B cell (primary cell): ENCODE measurements around the gene CATSPERE. TPM values are rescaled to one million over a fixed set of nuclear protein-coding genes. Genes with fewer than 3 reads are reported as not detected.

Source experiments
- ATAC-seq: fragments of 200-7000 bp; cut with Tn5 transposase; one replicate; pipeline ENCODE4 v1.10.0; 2021; ENCODE audit warnings: low read depth, mild to moderate bottlenecking, moderate number of reproducible peaks, moderate library complexity
- CTCF ChIA-PET: fragments of 350-600 bp; sonication (Branson Sonifier 250); formaldehyde crosslinking; loops from one replicate; lab custom pipeline; 2021; ENCODE audit warnings: antibody characterized with exemption, inconsistent platforms; lab: Charles Lee
- POLR2A ChIA-PET: fragments of 350-600 bp; sonication (Branson Sonifier 250); formaldehyde crosslinking; loops from one replicate; lab custom pipeline; 2021; ENCODE audit warnings: antibody characterized with exemption; lab: Charles Lee
- DNase-seq: peaks from one replicate; pipeline ENCODE4 v3.0.0; 2013
- H2AFZ ChIP-seq: 2 replicates; pipeline ENCODE4 v1.6.1; 2012; ENCODE audit warnings: mild to moderate bottlenecking, low read depth, low read length; ENCODE audit not compliant: insufficient read depth, poor library complexity, severe bottlenecking
- H3K27ac ChIP-seq, 2 donors: 1 replicate in 1 of 2; 2 replicates in 1 of 2; pipeline ENCODE4 v1.5.1; 2012 to 2013; ENCODE audit warnings: low read length in 2 of 2, mild to moderate bottlenecking in 2 of 2, moderate library complexity in 1 of 2
- H3K27me3 ChIP-seq, 4 experiments: fragments of 200-600 bp in 1 of 4; sonication (generic) in 1 of 4; replicated peaks in 1 of 4; 1 replicate in 2 of 4; 2 replicates in 2 of 4; pipeline versions ENCODE4 v1.6.1 to v1.7.0; 2013 to 2016; ENCODE audit warnings: low read length in 3 of 4, mild to moderate bottlenecking in 2 of 4, mixed read lengths in 1 of 4, moderate library complexity in 1 of 4; ENCODE audit not compliant: insufficient read depth in 4 of 4, control insufficient read depth in 3 of 4; ENCODE audit errors: control extremely low read depth in 1 of 4
- H3K36me3 ChIP-seq, 2 experiments: replicated peaks in 1 of 2; 1 replicate in 1 of 2; 2 replicates in 1 of 2; pipeline versions ENCODE4 v1.6.1 to v1.7.1; 2013; ENCODE audit warnings: low read length in 1 of 2; ENCODE audit not compliant: insufficient read depth in 2 of 2, control insufficient read depth in 1 of 2; ENCODE audit errors: control extremely low read depth in 1 of 2, extremely low read depth in 1 of 2
- H3K4me1 ChIP-seq, 2 donors: fragments of 200-600 bp in 1 of 2; sonication (generic) in 1 of 2; 1 replicate in 1 of 2; 2 replicates in 1 of 2; pipeline versions ENCODE4 v1.5.1 to v1.6.1; 2013 to 2017; ENCODE audit warnings: low read length in 2 of 2; ENCODE audit not compliant: control insufficient read depth in 2 of 2, insufficient read depth in 2 of 2
- H3K4me2 ChIP-seq: replicated peaks from 2 replicates; pipeline ENCODE3; 2012; ENCODE audit warnings: mild to moderate bottlenecking, low read depth, low read length; ENCODE audit not compliant: poor library complexity, severe bottlenecking
- H3K4me3 ChIP-seq, 5 experiments: fragments of 200-600 bp in 1 of 5; sonication (generic) in 1 of 5; 1 replicate in 3 of 5; 2 replicates in 2 of 5; pipeline versions ENCODE4 v1.5.1 to v1.7.0; 2011 to 2016; ENCODE audit warnings: low read length in 4 of 5, mild to moderate bottlenecking in 4 of 5, low read depth in 2 of 5, control low read depth in 1 of 5, moderate library complexity in 1 of 5; ENCODE audit not compliant: insufficient read depth in 1 of 5; ENCODE audit errors: control extremely low read depth in 1 of 5, extremely low read depth in 1 of 5
- H3K79me2 ChIP-seq: fragments of 200-600 bp; sonication (generic); one replicate; pipeline ENCODE4 v1.6.0; 2016; ENCODE audit warnings: low read length; ENCODE audit not compliant: control insufficient read depth, insufficient read depth
- H3K9ac ChIP-seq: fragments of 200-600 bp; sonication (generic); 2 replicates; pipeline ENCODE4 v1.6.1; 2017; ENCODE audit warnings: mild to moderate bottlenecking, low read length, moderate library complexity
- H3K9me3 ChIP-seq, 3 donors: one replicate each; pipeline versions ENCODE4 v1.6.1 to v1.7.1; 2013; ENCODE audit warnings: low read length in 2 of 3; ENCODE audit not compliant: control insufficient read depth in 2 of 3, insufficient read depth in 1 of 3; ENCODE audit errors: control extremely low read depth in 1 of 3
- H4K20me1 ChIP-seq: 2 replicates; pipeline ENCODE4 v1.6.0; 2012; ENCODE audit warnings: mild to moderate bottlenecking, low read length; ENCODE audit not compliant: insufficient read depth, control insufficient read depth, poor library complexity, severe bottlenecking
- H3K27ac Mint-ChIP-seq: one replicate; pipeline ENCODE4 v1.8.0; 2021; ENCODE audit warnings: mixed read lengths
- H3K27me3 Mint-ChIP-seq: one replicate; pipeline ENCODE4 v1.8.0; 2021; ENCODE audit warnings: mixed read lengths
- H3K4me1 Mint-ChIP-seq: one replicate; pipeline ENCODE4 v1.8.0; 2021; ENCODE audit warnings: mixed read lengths
- H3K4me3 Mint-ChIP-seq: one replicate; pipeline ENCODE4 v1.8.0; 2021; ENCODE audit warnings: mixed read lengths
- H3K9me3 Mint-ChIP-seq: one replicate; pipeline ENCODE4 v1.8.0; 2022; ENCODE audit warnings: mixed read lengths; ENCODE audit not compliant: insufficient read depth
- CTCF ChIP-seq: fragments of 200-600 bp; IDR thresholded peaks from one replicate; pipeline ENCODE4 v1.8.0; 2022; ENCODE audit warnings: antibody characterized with exemption, mild to moderate bottlenecking
- EZH2 ChIP-seq: IDR thresholded peaks from 2 replicates; pipeline ENCODE4 v1.6.1; 2012; ENCODE audit warnings: borderline replicate concordance, low read depth, mild to moderate bottlenecking, moderate library complexity, low read length; ENCODE audit not compliant: insufficient read depth, poor library complexity, severe bottlenecking
- WGBS: methylation state at CpG from one replicate; pipeline ENCODE4 v1.1.5; 2013; ENCODE audit warnings: missing lambda C conversion rate; ENCODE audit not compliant: insufficient coverage; 5-methylcytosine and 5-hydroxymethylcytosine counted together
- intact Hi-C: fragments of 100-400 bp; cut with micrococcal nuclease; formaldehyde crosslinking; loops from one replicate; pipeline ENCODE4 v1.10.0; 2022
- polyA plus RNA-seq: library from polyadenylated mRNA; depleted of rRNA; stranded (reverse); fragments of >200 nt; gene quantifications from 2 replicates; pipeline ENCODE4 v1.2.3, GENCODE V29; 2012
- total RNA-seq, 2 donors: library from RNA; stranded (reverse); fragments of 120-200 nt in 1 of 2; gene quantifications; 1 replicate in 1 of 2; 2 replicates in 1 of 2; pipeline versions ENCODE4 v1.2.3 to v1.2.4, GENCODE V29; 2013 to 2022

The CATSPERE gene
- total and polyA plus RNA-seq, 2 donors (not counting 1 experiment from before 2014, with no cell fraction given): 0.82 to 3.1 TPM

- intact Hi-C loops: no loop called here
- TF ChIP-seq EZH2 (no peak), CTCF (no peak)
- Histone ChIP-seq H3K4me2 (no peak overlapping the region), H3K36me3 (no peaks in the 10 kb centered on the region), H3K27me3 (no peaks in the 10 kb centered on the region), H3K4me3 (no peak overlapping the region), H2AFZ (no peak overlapping the region), H3K27ac (no peak overlapping the region), H3K79me2 (peaks cover 49% of the 10 kb centered on the region), H3K4me1 (peaks cover 28 to 32% of the 10 kb centered on the region in 2 donors), H4K20me1 (peaks cover 33% of the 10 kb centered on the region), H3K9ac (no peak overlapping the region), H3K9me3 (no peaks in the 10 kb centered on the region)
- Mint-ChIP-seq H3K27me3 (no peaks in the 10 kb centered on the region), H3K4me1 (peaks cover 15% of the 10 kb centered on the region), H3K9me3 (no peaks in the 10 kb centered on the region), H3K4me3 (no peak overlapping the region), H3K27ac (no peak overlapping the region)
- DNase-seq: no peak
- WGBS: no CpG with 5 or more reads among the region's 2 CpGs
- ChIA-PET POLR2A (no interaction called here), CTCF (no interaction called here)
- no peak for ATAC-seq
Measured at GRCh38 chr1:244667797-244668196, 206.7 kb downstream of the CATSPERE start.

GRCh38 chr1:244672946-244673682 is 212.0 kb downstream of the CATSPERE start:
- Histone ChIP-seq H3K4me3 (no peak overlapping the region), H3K9ac (no peak overlapping the region), H3K9me3 (no peaks in the 10 kb centered on the region), H3K79me2 (peaks cover 32% of the 10 kb centered on the region), H3K27me3 (no peaks in the 10 kb centered on the region), H3K36me3 (no peaks in the 10 kb centered on the region), H3K27ac (no peak overlapping the region), H3K4me1 (no peaks in the 10 kb centered on the region), H2AFZ (no peak overlapping the region), H3K4me2 (no peak overlapping the region), H4K20me1 (no peaks in the 10 kb centered on the region)
- intact Hi-C loops: no loop called here
- POLR2A ChIA-PET: no interaction called here
- WGBS: no CpG with 5 or more reads among the region's 4 CpGs
- no peak overlapping the region for H3K27ac Mint-ChIP-seq
- ATAC-seq (no peak), DNase-seq (no peak)
- CTCF ChIA-PET: interaction anchor here (1.2 kb wide), 1 partner anchor 369 kb away, joined by 4 read pairs; no protein-coding TSS in a partner anchor
- no peaks in the 10 kb centered on the region for H3K9me3 Mint-ChIP-seq
- H3K4me3 Mint-ChIP-seq: no peak overlapping the region
- H3K27me3 Mint-ChIP-seq: no peaks in the 10 kb centered on the region
- peaks cover 12% of the 10 kb centered on the region for H3K4me1 Mint-ChIP-seq
- TF ChIP-seq CTCF (no peak), EZH2 (no peak)
